K562 (cell line): ENCODE measurements around the gene TMEM114. TPM values are rescaled to one million over a fixed set of nuclear protein-coding genes. Genes with fewer than 3 reads are reported as not detected.

ENCODE experiments used
- ATAC-seq: fragments of 200-7000 bp; cut with Tn5 transposase; 3 replicates; pipeline ENCODE4 v1.9.1; 2020; ENCODE audit warnings: moderate library complexity
- BruUV-seq: library from RNA; stranded (reverse); fragments of 400-500 nt; replicated peaks from 2 replicates; lab custom pipeline; 2021; lab: Mats Ljungman, UMichigan
- CTCF ChIA-PET: fragments of 300-600 bp; formaldehyde crosslinking; extraction: SDS; loops from one replicate; lab custom pipeline; 2021; ENCODE audit warnings: low intra/inter-chr PET ratio; lab: Yijun Ruan, JAX
- POLR2A ChIA-PET: fragments of 300-600, 350-650 bp; sonication (Branson Sonifier 250); formaldehyde crosslinking; extraction: SDS; loops from one replicate; lab custom pipeline; 2021; ENCODE audit warnings: antibody characterized with exemption, inconsistent platforms; lab: Yijun Ruan, JAX
- DNase-seq, 4 experiments: peaks; one replicate each; pipeline versions ENCODE4 v3.0.0 to v3.0.0-alpha.2; 2011 to 2018; ENCODE audit warnings: low spot score in 3 of 4, mixed read lengths in 3 of 4; ENCODE audit errors: extremely low read depth in 1 of 4
- FAIRE-seq: peaks from 2 replicates; lab custom pipeline; 2011; peaks lifted over from hg19 to GRCh38; lab: Jason Lieb, UNC
- H2AFZ ChIP-seq: 2 replicates; pipeline ENCODE4 v1.6.0; 2011; ENCODE audit warnings: low read depth, low read length, control low read depth, inconsistent platforms
- H3K27ac ChIP-seq: fragments of 200-600 bp; 3 replicates; pipeline ENCODE4 v1.8.0; 2011; ENCODE audit warnings: low read depth, mild to moderate bottlenecking, control low read depth, inconsistent platforms, low read length, moderate library complexity, mixed read lengths; ENCODE audit errors: extremely low read depth
- H3K27me3 ChIP-seq, 2 experiments: fragments of 300-600 bp in 1 of 2; 2 replicates in 1 of 2; 3 replicates in 1 of 2; pipeline versions ENCODE4 v1.6.0 to v1.8.0; 2011; ENCODE audit warnings: inconsistent platforms in 2 of 2, low read length in 2 of 2, mild to moderate bottlenecking in 1 of 2, mixed read lengths in 1 of 2, moderate library complexity in 1 of 2; ENCODE audit not compliant: control insufficient read depth in 2 of 2, insufficient read depth in 2 of 2
- H3K36me3 ChIP-seq: fragments of 300-600 bp; 3 replicates; pipeline ENCODE4 v1.8.0; 2011; ENCODE audit warnings: mild to moderate bottlenecking, low read length, inconsistent platforms; ENCODE audit not compliant: control insufficient read depth, insufficient read depth
- H3K4me1 ChIP-seq, 2 experiments: fragments of 200-600 bp in 1 of 2; replicated peaks in 1 of 2; 2 replicates in 1 of 2; 3 replicates in 1 of 2; pipeline versions ENCODE4 v1.5.1 to v1.8.0; 2011; ENCODE audit warnings: inconsistent platforms in 2 of 2, low read length in 2 of 2, mild to moderate bottlenecking in 1 of 2, mixed read lengths in 1 of 2, moderate library complexity in 1 of 2; ENCODE audit not compliant: control insufficient read depth in 2 of 2, insufficient read depth in 2 of 2
- H3K4me2 ChIP-seq: 2 replicates; pipeline ENCODE4 v1.6.1; 2011; ENCODE audit warnings: low read length, control low read depth, inconsistent platforms, mixed read lengths; ENCODE audit not compliant: insufficient read depth
- H3K4me3 ChIP-seq: fragments of 200-600 bp; sonication (generic), shearing (Covaris generic); 2 replicates; pipeline ENCODE4 v1.5.1; 2016; ENCODE audit warnings: control low read depth, inconsistent platforms
- H3K79me2 ChIP-seq: fragments of 200-600 bp; 3 replicates; pipeline ENCODE4 v1.8.0; 2011; ENCODE audit warnings: low read length, inconsistent platforms; ENCODE audit not compliant: control insufficient read depth, insufficient read depth
- H3K9ac ChIP-seq, 2 experiments: 2 replicates each; pipeline versions ENCODE4 v1.6.0 to v1.6.1; 2011; ENCODE audit warnings: low read depth in 2 of 2, low read length in 2 of 2, control low read depth in 1 of 2, inconsistent platforms in 1 of 2, mild to moderate bottlenecking in 1 of 2, mixed read lengths in 1 of 2; ENCODE audit not compliant: insufficient read depth in 1 of 2
- H3K9me1 ChIP-seq: one replicate; pipeline ENCODE4 v1.6.0; 2011; ENCODE audit warnings: inconsistent platforms, mild to moderate bottlenecking, low read length, moderate library complexity; ENCODE audit not compliant: control insufficient read depth, insufficient read depth
- H3K9me3 ChIP-seq: replicated peaks from 2 replicates; pipeline ENCODE4 v1.5.1; 2011; ENCODE audit warnings: low read depth, low read length, inconsistent platforms; ENCODE audit not compliant: control insufficient read depth, insufficient read depth
- H4K20me1 ChIP-seq: replicated peaks from 2 replicates; pipeline ENCODE4 v1.6.1; 2011; ENCODE audit warnings: low read length, inconsistent platforms, mixed read lengths; ENCODE audit not compliant: control insufficient read depth, insufficient read depth
- ATF3 ChIP-seq, 2 experiments: fragments of 450-650 bp in 1 of 2; sonication (generic) in 1 of 2; formaldehyde crosslinking in 1 of 2; IDR thresholded peaks in 1 of 2; conservative IDR thresholded peaks in 1 of 2; 2 replicates each; pipeline versions ENCODE4 v1.6.1 to v1.8.1; 2016 to 2023; ENCODE audit warnings: mild to moderate bottlenecking in 2 of 2, moderate library complexity in 2 of 2, inconsistent platforms in 1 of 2, missing genetic modification reagents in 1 of 2
- EWSR1 ChIP-seq: fragments of 450-650 bp; IDR thresholded peaks from 2 replicates; pipeline ENCODE4 v1.6.1; 2018; ENCODE audit warnings: borderline replicate concordance, mild to moderate bottlenecking, low read depth, moderate library complexity; ENCODE audit not compliant: partially characterized antibody
- HNRNPL ChIP-seq: fragments of 200-400 bp; formaldehyde crosslinking; IDR thresholded peaks from 2 replicates; pipeline ENCODE4 v1.6.1; 2017; ENCODE audit warnings: low read depth, mild to moderate bottlenecking, low read length
- IFI16 ChIP-seq: fragments of 250-450 bp; sonication (Bioruptor Pico); IDR thresholded peaks from 2 replicates; pipeline ENCODE4 v2.1.2; 2022; ENCODE audit warnings: mild to moderate bottlenecking, inconsistent platforms
- KDM4B ChIP-seq, 2 experiments: fragments of 450-650 bp in 1 of 2; sonication (generic) in 1 of 2; IDR thresholded peaks; 2 replicates each; pipeline ENCODE4 v1.6.1; 2016 to 2017; ENCODE audit warnings: borderline replicate concordance in 2 of 2, antibody characterized with exemption in 1 of 2, low read depth in 1 of 2, mild to moderate bottlenecking in 1 of 2
- NR2C1 ChIP-seq, 2 experiments: fragments of 450-650 bp; IDR thresholded peaks; 2 replicates each; pipeline ENCODE4 v1.6.1; 2017; ENCODE audit warnings: mild to moderate bottlenecking in 2 of 2, antibody characterized with exemption in 1 of 2, inconsistent platforms in 1 of 2, missing compliant biosample characterization in 1 of 2, missing genetic modification characterization in 1 of 2
- NUFIP1 ChIP-seq: fragments of 450-650 bp; IDR thresholded peaks from 2 replicates; pipeline ENCODE4 v1.6.1; 2018; ENCODE audit not compliant: partially characterized antibody
- ZNF184 ChIP-seq: sonication (generic); formaldehyde crosslinking; IDR thresholded peaks from 2 replicates; pipeline ENCODE4 v1.5.0; 2020; ENCODE audit warnings: missing genetic modification reagents
- ZNF24 ChIP-seq: fragments of 450-650 bp; IDR thresholded peaks from 2 replicates; pipeline ENCODE4 v1.6.1; 2016
- WGBS: fragments of 100-300 bp; shearing (Covaris generic); methylation state at CpG from one replicate; pipeline ENCODE4 v1.1.6; 2016; ENCODE audit warnings: low coverage, mixed read lengths; ENCODE audit not compliant: insufficient coverage; ENCODE audit errors: missing lambda C conversion rate; 5-methylcytosine and 5-hydroxymethylcytosine counted together
- in situ Hi-C: fragments of 300-500 bp; cut with MboI; formaldehyde crosslinking; loops from 4 replicates; pipeline ENCODE4 v1.15.0; 2018; ENCODE audit warnings: inconsistent platforms, mixed read lengths
- intact Hi-C: fragments of 100-400 bp; cut with micrococcal nuclease; formaldehyde crosslinking; loops from 2 replicates; pipeline ENCODE4 v1.14.2; 2022
- polyA plus RNA-seq, 8 experiments: library from polyadenylated mRNA; depleted of rRNA in 4 of 8; stranded (reverse) in 5 of 8; unstranded in 3 of 8; fragments of >200 nt; fragmentation: Nextera tagmentation in 2 of 8; fragmentation: Illumina TruSeq in 1 of 8; extraction: Ambion mirVana in 2 of 8; extraction: Trizol in 1 of 8; gene quantifications; 2 replicates each; pipeline versions ENCODE4 v1.2.1 to v1.2.3, GENCODE V29; 2011 to 2014; ENCODE audit warnings: inconsistent platforms in 1 of 8, missing spikeins in 1 of 8
- total RNA-seq, 7 experiments: library from RNA; depleted of rRNA in 6 of 7; stranded (reverse); fragments of >200 nt in 6 of 7; fragmentation: Illumina TruSeq in 2 of 7; extraction: Trizol in 2 of 7; gene quantifications; 2 replicates each; pipeline versions ENCODE4 v1.2.1 to v1.2.3, GENCODE V29; 2011 to 2021; ENCODE audit warnings: low replicate concordance in 1 of 7
- TF ChIP-seq, protein P1 (sequence below): fragments of 450-650 bp; IDR thresholded peaks from 2 replicates; pipeline ENCODE4 v1.6.1; 2016; ENCODE audit warnings: low read depth

The TMEM114 gene
- total and polyA plus RNA-seq, 9 of the 15 experiments (the other 6 are each of a cell fraction or from before 2014, with no cell fraction given): not detected

- DNase-seq: no peak
- CTCF ChIA-PET: no interaction called here
- in situ Hi-C loops (no loop called here), intact Hi-C loops (no loop called here)
- Histone ChIP-seq H3K9me1 (no peaks in the 10 kb centered on the region), H3K9ac (no peak overlapping the region), H3K9me3 (no peaks in the 10 kb centered on the region), H3K36me3 (peaks cover 11% of the 10 kb centered on the region; the same call in 1 of the 3 replicates), H3K79me2 (peaks cover 31% of the 10 kb centered on the region), H4K20me1 (no peaks in the 10 kb centered on the region), H3K4me3 (no peak overlapping the region), H3K27ac (no peak overlapping the region), H3K4me2 (no peak overlapping the region), H3K4me1 (peaks cover 3 to 6% of the 10 kb centered on the region in 2 experiments; a peak in 3 of 5 replicates), H3K27me3 (peaks cover 6 to 10% of the 10 kb centered on the region in 2 experiments; a peak in 3 of 5 replicates), H2AFZ (no peak overlapping the region)
- no peak for ATAC-seq
- no peak for FAIRE-seq
- BruUV-seq: no TSS peak
- POLR2A ChIA-PET: interaction anchor here (1.5 kb wide), 1 partner anchor 10 kb away, joined by 4 read pairs; no protein-coding TSS in a partner anchor
- 12% methylated on average over 4 of the region's 5 CpGs for WGBS
- TF ChIP-seq ATF3 (IDR thresholded peaks at IDR 0.05) (no peak), ATF3 (CRISPR knock-in tag; conservative IDR thresholded peaks at IDR 0.05) (no peak), KDM4B (IDR thresholded peaks at IDR 0.05; ENCODE audit: borderline replicate concordance in 2 of 2, low read depth in 1 of 2) (no peak), NUFIP1 (no peak), ZNF24 (no peak), IFI16 (no peak), HNRNPL (no peak), NR2C1 (IDR thresholded peaks at IDR 0.05) (no peak), NR2C1 (tag; IDR thresholded peaks at IDR 0.05) (no peak), ZNF184 (CRISPR knock-in tag) (no peak), EWSR1 (no peak)
- TF ChIP-seq, protein P1, sequence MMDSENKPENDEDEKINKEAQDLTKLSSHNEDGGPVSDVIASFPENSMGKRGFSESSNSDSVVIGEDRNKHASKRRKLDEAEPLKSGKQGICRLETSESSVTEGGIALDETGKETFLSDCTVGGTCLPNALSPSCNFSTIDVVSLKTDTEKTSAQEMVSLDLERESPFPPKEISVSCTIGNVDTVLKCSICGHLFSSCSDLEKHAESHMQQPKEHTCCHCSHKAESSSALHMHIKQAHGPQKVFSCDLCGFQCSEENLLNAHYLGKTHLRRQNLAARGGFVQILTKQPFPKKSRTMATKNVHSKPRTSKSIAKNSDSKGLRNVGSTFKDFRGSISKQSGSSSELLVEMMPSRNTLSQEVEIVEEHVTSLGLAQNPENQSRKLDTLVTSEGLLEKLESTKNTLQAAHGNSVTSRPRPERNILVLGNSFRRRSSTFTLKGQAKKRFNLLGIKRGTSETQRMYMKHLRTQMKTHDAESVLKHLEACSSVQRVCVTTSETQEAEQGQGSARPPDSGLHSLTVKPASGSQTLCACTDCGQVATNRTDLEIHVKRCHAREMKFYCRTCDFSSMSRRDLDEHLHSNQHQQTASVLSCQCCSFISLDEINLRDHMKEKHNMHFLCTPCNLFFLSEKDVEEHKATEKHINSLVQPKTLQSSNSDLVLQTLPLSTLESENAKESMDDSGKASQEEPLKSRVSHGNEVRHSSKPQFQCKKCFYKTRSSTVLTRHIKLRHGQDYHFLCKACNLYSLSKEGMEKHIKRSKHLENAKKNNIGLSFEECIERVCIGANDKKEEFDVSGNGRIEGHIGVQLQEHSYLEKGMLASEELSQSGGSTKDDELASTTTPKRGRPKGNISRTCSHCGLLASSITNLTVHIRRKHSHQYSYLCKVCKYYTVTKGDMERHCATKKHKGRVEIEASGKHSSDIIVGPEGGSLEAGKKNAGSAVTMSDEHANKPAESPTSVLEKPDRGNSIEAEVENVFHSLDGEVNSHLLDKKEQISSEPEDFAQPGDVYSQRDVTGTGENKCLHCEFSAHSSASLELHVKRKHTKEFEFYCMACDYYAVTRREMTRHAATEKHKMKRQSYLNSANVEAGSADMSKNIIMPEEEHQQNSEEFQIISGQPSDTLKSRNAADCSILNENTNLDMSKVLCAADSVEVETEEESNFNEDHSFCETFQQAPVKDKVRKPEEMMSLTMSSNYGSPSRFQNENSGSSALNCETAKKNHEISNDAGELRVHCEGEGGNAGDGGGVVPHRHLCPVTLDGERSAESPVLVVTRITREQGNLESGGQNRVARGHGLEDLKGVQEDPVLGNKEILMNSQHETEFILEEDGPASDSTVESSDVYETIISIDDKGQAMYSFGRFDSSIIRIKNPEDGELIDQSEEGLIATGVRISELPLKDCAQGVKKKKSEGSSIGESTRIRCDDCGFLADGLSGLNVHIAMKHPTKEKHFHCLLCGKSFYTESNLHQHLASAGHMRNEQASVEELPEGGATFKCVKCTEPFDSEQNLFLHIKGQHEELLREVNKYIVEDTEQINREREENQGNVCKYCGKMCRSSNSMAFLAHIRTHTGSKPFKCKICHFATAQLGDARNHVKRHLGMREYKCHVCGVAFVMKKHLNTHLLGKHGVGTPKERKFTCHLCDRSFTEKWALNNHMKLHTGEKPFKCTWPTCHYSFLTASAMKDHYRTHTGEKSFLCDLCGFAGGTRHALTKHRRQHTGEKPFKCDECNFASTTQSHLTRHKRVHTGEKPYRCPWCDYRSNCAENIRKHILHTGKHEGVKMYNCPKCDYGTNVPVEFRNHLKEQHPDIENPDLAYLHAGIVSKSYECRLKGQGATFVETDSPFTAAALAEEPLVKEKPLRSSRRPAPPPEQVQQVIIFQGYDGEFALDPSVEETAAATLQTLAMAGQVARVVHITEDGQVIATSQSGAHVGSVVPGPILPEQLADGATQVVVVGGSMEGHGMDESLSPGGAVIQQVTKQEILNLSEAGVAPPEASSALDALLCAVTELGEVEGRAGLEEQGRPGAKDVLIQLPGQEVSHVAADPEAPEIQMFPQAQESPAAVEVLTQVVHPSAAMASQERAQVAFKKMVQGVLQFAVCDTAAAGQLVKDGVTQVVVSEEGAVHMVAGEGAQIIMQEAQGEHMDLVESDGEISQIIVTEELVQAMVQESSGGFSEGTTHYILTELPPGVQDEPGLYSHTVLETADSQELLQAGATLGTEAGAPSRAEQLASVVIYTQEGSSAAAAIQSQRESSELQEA: no peak
Measured at GRCh38 chr16:8619671-8620370, 29.5 kb upstream of the TMEM114 start.
